ENCODE measurements around the gene SYT1.
"Not testable (repeated sequence)": the region's sequence is repeated elsewhere in the genome, so short reads cannot be mapped to it uniquely, and the experiment has no call there.

Gene SYT1

DNA sequence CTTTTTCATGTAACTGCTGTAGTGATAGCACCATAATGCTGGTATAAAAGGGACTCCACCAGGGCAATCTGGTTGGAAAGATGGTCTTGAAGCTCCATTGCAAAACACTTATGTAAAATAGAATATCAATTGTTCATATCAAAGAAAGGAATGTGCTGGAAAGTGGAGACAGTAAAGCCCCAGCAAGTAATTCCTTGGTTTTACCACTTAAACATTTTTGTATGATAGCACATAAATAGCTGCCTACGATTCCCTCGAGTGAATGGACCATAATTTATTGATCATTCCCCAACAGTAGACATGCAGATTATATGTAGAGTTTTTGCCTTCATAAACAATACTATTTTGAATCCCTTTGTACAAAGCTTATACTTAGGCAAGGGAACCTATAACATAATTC is 550.7 kb downstream of the SYT1 start:
- no peak for DNase-seq

DNA sequence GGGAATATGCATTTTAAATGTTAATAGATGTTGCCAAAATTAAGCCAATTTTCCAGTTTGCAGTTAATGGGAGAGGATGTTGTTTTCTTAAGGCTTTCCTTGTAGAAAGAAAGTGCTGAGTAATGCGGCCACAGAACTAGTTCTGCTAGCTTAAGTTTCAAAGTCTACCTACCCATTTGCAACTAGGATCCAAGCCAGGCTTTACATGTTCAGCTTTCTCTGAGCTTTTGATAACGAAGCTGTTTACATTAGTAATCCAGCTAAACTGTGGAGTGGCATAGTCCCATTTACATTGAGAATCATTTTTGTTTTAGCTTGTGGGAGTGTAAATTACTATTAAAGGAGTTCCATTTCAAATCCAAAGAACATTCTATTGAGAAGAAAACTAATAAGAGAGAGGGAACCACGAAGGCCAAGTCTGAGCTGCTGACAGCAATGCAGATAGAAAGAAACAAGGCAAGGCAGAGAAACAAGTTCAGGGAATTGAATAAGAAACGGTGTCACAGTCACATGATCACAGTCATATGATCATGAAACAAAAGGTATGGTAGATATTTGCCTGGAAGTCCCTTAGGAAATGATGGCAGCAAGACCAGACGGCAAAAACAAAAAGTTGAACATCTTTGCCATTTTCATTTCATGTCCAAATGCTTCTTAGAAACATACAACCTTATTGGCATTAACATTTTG is 551.3 kb downstream of the SYT1 start:
- DNase-seq = no peak

DNA sequence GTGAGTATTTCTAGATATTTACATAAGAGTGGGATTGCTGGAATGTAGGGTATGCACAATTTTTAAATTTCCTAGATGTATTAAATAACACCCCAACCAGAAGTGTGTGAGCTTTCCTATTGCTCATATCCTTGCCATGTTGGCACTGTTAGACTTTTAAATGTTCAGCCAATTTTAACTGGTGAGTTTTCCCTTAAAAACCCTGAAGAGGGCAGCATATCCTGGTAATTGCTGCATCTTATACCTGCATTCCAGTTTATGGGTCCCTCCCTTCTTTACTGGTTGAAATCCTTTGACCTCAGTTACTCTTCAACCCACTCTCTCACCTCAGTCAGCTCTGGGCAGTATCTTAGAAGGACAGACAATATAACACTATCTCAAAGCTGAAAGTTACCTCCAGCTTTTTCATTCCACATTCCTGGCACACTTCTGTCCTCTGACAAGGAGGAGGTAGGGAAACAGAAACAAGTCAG is 555.6 kb downstream of the SYT1 start:
- no peak for DNase-seq

DNA sequence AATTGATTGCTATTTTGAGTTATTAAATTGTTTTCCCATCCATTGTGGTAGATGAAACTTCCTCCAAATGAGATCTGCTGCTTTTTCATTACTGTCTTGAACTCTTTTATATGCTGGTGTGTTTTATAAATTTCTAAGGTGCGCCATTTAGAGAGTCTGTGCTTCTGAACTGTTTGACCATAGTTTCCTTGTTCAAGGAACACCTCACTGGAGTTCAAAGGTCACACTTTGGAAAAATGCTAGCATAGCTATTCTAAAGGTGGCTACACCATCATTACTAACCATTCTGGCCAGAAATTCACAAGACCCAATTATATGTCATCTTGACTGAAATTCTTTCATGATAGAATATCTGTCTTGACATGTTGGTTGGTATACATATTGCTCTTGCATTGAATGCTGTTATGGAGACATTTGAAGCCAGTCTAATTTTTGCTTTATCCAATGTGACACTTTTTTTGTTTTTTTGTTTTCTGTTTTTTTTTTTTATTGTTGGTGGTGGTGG is 556.7 kb downstream of the SYT1 start:
- DNase-seq = no peak

DNA sequence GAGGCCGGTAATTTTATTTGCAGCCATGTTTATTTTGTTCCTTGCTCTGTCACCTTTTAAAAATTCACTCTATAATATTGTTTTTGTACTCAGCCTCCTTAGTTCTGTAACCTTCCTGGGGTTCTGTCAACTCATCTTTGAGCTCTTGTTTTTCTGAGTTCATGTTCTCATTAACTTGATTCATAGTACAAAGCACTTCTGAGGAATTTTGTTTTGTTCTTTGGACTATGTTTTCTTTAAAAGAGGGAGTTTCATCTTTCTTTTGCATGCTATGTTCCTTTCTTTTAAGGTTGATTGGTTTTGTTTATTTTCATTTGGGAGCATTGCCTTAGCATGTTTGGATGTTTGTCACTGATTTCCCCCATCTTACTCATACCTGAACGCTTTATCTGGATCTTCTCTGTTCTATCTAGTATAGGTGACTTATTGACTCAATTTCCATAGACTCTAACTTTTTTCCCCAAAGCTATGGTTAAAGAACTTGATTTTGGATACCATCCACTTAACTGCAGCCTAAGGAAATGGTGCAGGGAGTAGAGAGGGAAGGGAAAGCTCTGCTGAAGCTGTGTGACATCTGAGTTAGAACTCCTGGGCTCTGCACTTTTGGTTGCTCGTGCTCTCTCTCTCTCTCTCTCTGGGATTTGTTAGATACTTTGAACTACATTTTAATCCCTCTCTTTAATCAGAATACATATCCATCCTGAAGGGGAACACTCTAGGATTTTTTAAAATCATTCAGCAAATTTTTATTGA is 557.7 kb downstream of the SYT1 start:
- no peak for DNase-seq

DNA sequence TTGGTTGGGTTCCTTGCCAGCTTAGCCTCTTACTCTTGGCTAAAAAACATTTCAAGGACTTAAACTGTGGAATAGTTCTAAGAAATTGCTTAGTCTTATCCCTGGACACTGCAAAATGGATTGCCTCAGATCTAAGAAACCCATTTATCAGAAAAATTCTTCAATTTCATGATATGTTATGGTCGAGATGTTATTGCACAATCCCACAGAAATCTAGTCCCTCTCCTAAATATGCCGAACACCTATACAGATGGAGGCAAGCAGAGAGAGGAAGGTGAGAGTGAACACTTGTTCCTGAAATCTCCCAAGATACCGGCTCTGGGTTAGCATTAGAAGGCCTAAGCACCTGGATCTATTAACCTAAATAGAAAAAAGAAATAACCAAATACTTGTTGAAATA is 559.0 kb downstream of the SYT1 start:
- DNase-seq = no peak

DNA sequence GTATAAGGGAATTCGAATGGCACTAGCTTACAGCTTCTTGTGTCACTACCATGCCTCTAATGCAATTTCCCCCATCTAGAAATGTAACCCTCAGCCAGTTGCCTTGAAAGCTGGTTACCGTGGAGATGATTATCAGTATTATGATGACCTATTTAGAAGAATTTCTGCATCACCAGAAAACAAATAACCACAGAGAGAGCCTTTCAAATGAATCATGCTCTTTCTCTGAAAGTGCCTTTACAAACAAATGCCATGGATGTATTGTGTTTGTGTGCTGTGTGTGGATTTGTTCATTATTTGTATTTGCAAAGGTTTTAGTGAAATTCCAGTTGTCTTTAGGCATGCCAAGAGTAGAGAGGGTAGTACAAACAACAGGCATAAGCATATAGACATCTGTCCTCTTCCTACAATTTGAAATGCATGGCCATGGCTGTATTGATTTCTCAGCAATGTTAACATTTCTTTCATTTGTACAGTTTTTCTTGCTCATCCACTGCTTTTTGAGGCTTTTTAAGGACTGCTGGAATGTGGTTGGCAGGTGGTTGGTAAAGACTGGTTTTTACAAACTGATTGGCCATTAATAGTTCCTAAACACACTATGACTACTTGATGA is 559.6 kb downstream of the SYT1 start:
- DNase-seq = no peak

DNA sequence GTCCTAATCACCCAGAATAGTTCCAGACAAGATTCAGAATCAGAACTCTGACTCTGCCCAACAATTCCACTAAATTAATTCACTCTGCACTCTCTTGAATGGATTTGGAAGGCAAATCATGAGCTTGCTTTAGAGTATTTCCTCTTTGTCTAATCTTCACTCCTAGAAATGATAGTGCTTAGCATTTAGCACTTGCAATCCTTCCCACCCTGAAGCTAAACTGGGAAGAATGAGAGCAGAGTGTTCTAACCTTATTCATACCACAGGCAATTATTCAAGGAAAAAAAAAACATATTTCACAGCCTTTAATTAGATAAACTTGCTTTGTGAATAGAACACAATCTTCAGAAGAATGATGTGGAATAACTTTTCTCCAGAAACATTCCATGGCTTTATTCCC is 561.5 kb downstream of the SYT1 start:
- DNase-seq = no peak

DNA sequence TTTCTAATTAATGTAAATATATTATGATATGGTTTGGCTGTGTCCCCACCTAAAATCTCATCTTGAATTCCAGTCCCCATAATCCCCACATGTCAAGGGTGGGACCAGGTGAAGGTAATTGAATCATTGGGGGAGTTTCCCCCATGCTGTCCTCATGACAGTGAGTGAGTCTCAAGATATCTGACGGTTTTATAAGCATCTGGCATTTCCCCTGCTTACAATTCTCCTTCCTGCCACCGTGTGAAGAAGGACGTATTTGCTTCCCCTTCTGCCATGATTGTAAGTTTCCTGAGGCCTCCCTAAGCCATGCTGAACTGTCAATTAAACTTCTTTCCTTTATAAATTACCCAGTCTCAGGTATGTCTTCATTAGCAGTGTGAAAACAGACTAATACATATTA is 562.2 kb downstream of the SYT1 start:
- DNase-seq = not testable (repeated sequence)

DNA sequence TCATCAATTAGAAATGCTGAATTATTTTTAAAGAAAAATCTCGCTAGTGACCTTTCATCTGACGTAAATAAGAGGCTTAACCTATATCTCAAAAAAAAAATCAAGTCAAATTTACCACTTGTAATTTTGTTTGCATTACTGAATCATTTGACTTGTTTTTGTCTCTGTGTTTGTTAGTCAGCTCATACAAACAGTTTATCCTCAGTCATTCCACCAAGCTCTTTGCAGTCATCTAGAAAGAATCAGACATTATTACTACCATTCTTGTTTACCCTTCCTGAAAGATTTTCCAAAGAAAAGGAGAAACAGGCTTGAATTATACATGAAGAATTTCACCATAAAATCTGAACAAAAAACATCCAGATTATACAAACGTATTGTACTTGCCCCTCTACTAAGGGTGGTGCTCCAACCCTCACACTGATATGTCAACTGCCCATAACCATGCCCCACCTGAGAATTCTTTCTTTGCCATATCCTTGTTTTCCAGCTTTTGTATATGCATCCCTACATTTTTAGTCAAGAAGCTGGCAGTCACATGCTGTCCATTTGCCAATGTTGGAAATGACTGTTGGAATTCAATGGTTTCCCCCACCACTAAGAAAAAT is 569.0 kb downstream of the SYT1 start:
- DNase-seq = no peak

DNA sequence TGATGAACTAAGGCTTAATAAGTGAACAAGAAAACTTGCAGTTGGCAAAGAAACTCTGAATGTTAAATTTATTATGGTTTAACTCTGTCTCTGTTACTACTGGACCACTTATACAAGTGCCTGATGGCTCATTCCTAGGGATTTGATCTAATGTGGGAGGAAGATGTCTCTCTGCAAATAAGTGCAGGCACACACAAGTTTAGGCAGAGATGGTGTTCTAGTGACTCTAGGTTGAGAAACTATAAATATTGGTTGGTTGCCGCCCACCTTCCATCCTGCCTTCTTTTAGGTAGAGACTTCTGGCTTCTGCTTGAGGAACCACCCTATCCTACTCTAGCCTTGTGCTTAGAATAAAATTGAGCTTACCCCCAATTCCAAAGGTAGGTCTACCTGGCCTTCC is 570.0 kb downstream of the SYT1 start:
- no peak for DNase-seq

DNA sequence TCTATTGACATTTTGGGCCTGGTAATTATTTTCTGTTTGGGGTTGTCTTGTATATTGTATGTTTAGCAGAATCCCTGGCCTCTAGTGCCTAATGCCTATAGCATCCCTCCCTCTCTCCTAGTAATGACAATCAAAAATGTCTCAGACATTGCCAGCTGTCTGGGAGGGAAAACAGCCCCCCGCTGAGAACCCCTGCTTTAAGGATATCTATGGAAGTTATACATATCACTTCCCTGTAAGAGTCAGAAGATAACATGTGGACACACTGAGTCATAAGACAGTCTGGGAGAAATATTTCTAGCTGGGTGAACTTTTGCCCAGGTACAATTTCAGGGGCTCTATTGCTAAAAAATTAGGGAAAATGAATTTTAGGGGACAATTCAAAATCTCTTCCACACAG is 571.2 kb downstream of the SYT1 start:
- no peak for DNase-seq

DNA sequence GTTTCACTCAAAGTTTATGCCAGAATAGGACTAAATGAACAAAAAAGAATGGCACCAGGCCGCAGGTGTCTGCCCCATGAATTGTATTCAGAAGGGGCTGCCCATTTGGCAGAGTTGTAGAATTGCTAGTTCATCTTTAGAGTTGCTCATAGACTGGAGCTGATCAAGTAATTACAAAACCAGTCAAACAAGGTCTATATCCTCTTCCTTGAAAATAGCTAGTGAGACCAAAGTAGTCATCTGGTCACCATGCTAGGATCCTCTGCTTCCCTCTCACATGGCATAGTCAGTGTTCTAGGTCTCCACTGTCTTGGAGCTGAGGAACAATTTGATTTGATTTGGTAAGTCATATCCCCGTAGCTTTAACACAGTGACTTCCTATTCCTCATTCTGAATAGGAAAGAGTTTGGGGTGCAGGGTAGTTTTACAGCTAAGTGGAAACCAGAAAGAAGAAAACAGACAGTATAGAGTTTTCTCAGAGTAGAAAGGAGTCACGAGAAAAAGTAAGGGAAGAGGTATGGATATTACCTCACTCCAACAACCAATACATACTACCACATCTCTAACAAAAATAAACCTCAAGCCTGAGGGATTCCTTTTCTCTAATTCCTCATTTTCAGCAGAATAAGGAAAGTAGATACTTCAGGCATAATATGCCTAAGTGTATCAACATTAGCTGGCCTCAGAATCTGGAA is 574.1 kb downstream of the SYT1 start:
- DNase-seq = no peak

DNA sequence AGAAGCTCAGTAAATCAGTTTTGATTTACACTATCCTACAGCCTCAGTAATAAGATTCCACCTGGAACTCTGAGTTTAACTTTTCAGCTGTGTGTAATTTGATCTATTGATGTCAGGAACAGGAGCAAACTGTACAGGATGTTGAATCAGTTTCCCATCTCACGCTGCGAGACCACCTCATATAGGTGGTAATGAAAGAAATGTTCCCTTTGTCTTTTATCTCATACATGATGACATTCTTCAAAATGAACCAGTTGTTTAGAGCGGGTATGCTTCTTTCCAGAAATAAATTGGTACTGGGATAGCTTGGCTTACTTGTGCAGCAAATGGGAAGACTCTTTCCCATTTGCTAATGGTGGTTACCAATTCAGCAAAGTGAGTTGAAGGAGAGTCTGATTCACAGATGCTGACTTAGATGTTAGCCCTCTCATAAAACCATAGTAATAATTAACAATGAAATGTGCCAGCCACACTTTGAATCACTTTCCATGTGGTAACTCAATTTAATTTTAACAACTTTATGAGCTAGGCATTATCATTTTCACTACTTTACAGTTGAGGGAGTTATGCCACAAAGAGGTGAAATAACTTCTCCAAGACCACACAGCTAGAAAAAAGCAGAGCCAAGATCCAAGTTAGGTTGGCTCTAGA is 574.7 kb downstream of the SYT1 start:
- no peak for DNase-seq

DNA sequence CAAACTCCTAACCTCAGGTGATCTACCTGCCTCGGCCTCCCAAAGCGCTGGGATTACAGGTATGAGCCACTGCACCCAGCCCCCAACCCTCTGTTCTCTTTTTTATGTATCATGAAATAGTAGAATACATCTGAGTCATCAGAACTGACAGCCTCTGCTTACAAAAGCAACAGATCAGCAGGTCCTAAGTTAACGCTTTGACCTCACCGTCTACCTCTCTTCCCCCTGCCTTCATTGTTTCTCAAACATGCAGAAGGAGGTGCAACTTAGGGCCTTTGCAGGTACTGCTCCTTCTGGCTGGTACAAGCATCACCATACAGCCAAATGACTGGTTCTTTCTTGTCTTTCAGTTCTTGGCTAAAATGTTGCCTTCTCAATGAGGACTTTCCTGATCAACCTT is 577.0 kb downstream of the SYT1 start:
- DNase-seq = no peak

DNA sequence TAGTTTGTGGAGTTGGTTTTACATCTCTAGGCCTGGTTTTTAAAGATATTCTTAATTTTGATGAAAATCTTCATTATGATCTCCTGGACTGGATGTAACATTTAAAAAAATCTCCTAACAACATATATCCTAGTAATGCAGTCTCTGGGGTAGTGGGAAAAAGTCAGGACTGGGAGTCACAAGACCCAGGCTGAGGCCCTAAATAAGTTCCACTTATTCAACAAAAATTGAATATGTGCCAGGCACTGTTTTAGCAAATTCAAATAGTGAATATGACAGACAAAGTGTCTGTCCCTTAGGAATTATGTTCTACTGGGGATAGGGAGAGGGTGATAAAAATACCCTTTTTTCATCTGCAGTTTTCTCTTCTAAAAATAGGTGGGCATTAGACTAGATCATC is 577.8 kb downstream of the SYT1 start:
- DNase-seq = no peak

DNA sequence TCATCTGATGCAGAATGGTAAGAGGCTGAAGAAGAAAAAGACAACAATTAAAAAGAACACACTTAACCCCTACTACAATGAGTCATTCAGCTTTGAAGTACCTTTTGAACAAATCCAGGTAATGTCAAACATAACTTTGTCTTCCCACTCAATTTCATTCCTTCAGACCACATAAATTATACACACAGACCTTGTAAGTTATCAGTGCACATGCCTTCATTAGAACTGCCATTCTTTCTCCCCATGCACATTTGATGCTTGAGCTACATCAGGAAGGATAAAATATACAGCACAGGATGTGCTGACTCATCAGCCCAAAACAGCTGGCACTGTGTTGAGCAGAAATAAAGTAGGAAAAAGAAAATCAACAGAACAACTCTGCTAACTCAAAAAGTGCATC is 579.5 kb downstream of the SYT1 start:
- no peak for DNase-seq

DNA sequence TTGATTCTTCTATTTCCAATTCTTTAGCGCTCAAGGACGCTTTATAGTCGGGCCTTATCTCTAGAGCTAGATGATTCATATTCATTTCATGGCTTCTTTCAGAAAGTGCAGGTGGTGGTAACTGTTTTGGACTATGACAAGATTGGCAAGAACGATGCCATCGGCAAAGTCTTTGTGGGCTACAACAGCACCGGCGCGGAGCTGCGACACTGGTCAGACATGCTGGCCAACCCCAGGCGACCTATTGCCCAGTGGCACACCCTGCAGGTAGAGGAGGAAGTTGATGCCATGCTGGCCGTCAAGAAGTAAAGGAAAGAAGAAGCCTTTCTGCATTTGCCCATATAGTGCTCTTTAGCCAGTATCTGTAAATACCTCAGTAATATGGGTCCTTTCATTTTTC is 584.2 kb downstream of the SYT1 start:
- no peak for DNase-seq

DNA sequence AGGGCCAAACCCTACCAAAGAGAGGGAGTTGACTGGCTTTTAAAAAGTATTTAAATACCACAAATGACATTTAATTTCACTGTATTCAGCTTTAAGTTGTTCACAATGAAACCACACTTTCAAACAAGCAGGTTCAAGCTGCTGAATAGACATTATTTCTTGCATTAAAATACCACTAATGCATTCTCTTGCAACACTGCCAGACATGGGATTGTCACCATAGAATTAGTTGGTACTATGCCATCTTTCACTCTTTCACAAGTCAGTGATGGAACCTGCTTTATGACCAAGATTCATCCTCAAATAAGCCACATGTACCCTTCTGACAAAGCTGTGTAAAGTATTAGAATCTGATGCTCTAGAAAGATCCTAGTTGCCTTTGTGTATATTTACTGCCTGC is 586.8 kb downstream of the SYT1 start:
- no peak for DNase-seq

DNA sequence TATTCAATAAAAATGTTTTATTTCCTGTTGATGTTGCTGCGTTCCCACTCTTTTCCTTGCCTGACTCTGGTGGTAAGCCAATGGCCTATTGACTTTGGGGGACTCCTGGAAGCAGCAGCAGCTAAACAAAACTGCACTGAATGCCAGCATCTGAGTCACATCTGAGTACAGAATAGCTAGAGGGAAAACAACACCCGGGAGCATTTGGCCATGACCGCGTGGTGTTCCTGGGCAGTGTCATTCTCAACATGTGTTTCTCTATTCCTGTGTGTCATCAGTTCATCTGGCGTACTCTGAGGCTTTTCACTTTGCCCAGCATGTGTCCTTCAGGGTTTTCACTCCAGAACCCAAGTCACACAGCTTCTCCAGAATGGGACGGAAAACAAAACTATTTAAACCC is 587.4 kb downstream of the SYT1 start:
- no peak for DNase-seq

DNA sequence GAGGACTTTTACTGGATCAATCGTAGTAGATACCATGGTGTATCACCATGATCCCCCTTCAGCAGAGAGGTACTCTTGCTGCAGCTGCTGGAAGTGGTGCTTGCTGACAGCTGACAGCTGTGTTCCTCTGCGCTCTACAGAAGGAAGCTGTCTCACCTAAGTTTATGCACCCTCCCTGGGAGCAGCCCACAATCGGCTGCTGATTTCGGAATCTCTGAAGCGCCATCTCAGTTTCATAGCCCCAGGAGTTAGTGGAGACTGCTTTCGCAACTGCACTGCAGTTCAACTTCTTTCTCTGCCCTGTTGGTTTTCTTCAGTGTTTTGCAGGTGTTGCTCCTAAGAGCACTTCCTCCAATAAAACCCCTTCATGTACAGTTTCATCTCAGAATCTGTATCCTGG is 588.3 kb downstream of the SYT1 start:
- no peak for DNase-seq

DNA sequence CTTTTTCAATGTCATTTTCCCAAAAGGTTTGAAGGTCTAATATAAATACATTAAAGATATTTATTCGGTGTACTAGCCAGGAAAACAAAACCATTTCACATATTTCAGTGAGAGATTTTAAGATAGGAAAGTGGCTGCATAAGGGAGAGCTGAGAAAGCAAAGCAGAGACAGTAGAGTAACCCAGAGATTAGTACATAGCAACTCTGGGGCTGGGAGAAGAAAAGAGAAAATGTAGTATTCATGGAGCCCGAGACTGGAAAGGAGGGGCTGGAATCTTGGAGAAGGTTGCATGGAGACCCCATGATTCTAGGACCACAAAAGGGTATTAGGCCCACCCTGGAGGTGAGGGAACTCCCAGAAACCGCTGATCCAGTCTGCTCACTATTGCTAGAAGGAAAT is 589.2 kb downstream of the SYT1 start:
- no peak for DNase-seq

Measured in DMS79 treated with DMSO at 0.1 percent for 48 hours (cell line).